ENCODE results near the gene PCBP2.
A peak's percentile ranks its signal among the peaks of the same experiment; 100 is the strongest.
"Not testable (repeated sequence)": the region's sequence is repeated elsewhere in the genome, so short reads cannot be mapped to it uniquely, and the experiment has no call there.

Gene PCBP2

DNA sequence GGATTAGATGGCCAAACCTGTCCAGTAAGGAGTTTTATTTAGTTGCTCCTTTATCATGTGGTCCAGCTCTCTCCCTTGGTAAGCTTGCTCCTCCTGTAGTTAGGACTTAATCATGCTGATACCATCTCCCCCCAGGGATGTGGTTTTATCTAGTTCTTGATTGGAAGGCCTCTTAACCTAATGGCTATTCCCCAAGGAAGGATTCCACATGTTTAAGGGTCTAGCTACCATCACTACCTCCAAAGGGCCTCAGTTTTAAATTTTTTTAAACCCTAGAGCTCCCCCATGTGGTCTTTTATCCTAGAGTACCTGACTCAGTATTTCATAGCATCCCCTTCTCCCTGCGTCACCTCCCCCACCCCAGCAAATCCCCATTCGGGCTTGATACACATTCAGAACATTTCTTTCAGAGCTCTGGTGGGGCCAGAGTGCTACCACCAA is 24.9 kb downstream of the PCBP2 start:
- Mint-ChIP-seq H3K36me3 (ENCODE audit: low read depth) (peaks cover 84% of the 10 kb centered on the region), H3K27ac (peak overlapping the region; percentile 45), H3K9me3 (no peaks in the 10 kb centered on the region), H3K4me1 (ENCODE audit: low read depth) (peaks cover 55% of the 10 kb centered on the region), H3K27me3 (no peaks in the 10 kb centered on the region), H3K4me3 (no peak overlapping the region)

DNA sequence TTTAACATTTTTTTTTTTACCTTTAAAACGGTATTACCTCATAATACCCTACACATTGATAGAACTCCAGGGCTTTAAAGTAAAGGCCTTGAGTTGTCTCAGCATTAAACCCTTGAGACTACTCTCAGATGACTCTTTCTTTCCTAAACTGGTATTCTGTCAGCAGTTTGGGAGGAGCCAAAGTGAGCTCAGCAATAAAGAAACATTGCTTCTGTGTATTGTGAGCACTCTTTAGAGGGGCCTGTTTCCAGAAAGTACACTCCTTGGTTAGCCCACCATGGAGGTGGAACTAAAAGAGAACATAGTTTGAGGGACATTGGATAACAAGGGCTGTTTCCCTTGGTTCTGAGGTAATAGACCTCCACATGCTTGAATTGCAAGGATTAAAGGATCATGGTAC is 27.0 kb downstream of the PCBP2 start:
- Mint-ChIP-seq H3K27me3 (no peaks in the 10 kb centered on the region), H3K36me3 (ENCODE audit: low read depth) (peaks cover 75% of the 10 kb centered on the region), H3K9me3 (no peaks in the 10 kb centered on the region), H3K27ac (peak overlapping the region; percentile 49), H3K4me1 (ENCODE audit: low read depth) (peaks cover 36% of the 10 kb centered on the region), H3K4me3 (no peak overlapping the region)

DNA sequence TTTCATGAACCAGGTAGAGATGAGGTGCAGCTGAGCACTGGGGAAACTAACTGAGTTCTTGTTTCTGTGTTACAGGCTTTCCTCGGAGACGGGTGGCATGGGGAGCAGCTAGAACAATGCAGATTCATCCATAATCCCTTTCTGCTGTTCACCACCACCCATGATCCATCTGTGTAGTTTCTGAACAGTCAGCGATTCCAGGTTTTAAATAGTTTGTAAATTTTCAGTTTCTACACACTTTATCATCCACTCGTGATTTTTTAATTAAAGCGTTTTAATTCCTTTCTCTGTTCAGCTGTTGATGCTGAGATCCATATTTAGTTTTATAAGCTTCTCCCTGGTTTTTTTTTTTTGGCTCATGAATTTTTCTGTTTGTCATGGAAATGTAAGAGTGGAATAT is 27.4 kb downstream of the PCBP2 start:
- H3K4me3 Mint-ChIP-seq: no peak overlapping the region
- H3K9me3 Mint-ChIP-seq: no peaks in the 10 kb centered on the region
- H3K27me3 Mint-ChIP-seq: no peaks in the 10 kb centered on the region
- H3K27ac Mint-ChIP-seq: peak overlapping the region; percentile 49
- peaks cover 75% of the 10 kb centered on the region for H3K36me3 Mint-ChIP-seq (ENCODE audit: low read depth)
- H3K4me1 Mint-ChIP-seq (ENCODE audit: low read depth): peaks cover 31% of the 10 kb centered on the region

DNA sequence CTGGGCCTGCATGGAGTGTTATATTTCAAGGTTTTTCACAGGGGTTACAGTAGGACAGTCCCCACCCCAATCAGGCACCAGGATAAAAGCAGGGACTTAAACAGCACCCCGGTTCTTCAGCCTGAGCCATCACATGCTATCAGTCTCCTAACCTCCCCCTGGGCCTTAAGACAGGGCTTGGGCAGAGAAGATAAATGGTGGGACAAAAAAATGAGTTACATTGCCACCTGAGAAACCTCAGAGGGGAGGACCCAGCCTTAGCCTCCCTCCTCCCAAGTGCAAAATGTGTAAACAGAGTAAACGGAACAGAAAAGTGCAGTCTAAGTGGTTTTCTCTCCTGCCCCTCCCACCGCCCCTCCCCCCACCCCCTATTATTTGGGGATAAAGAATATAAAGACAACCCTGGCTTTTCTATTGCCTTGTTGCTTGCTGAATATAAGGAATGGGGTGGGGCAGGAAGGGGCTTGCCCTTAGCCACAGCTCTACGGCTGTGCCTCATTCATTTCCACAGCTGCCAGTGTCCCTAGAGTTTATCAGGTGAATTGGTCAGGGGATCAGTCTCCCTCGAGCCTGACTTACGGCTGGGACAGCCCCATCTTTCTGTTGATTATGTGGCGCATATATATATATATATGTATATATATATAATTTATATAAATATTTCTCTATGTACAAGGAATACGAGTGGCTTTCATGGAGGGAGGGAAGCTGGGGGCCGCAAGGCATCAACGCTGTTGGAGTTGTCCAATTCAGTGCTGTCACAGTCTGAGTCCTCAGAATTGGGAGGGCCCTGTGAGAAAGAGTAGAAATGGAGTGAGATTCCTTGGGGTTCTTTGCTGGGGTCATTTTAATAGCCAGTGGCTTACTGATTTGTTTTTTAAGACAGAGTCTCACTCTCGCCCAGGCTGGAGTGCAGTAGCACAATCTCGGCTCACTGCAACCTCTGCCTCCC is 28.9 kb downstream of the PCBP2 start:
- Mint-ChIP-seq H3K4me3 (no peak overlapping the region), H3K4me1 (ENCODE audit: low read depth) (peaks cover 21% of the 10 kb centered on the region), H3K27ac (peak overlapping the region; percentile 40), H3K9me3 (no peaks in the 10 kb centered on the region), H3K36me3 (ENCODE audit: low read depth) (peaks cover 70% of the 10 kb centered on the region), H3K27me3 (no peaks in the 10 kb centered on the region)

DNA sequence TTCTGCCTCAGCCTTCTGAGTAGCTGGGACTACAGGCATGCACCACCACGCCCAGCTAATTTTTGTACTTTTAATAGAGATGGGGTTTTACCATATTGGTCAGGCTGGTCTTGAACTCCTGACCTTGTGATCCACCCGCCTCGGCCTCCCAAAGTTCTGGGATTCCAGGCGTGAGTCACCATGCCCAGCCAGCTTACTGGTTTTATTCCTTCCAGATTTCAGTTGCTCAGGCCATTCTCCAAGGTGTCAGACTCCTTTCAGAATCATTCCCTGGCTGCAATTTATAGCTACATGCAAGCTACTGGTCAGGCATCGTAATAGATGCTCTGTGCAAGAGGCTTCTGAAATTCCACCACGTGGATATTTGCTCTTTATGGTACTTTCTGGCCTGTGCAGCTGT is 29.6 kb downstream of the PCBP2 start:
- H3K36me3 Mint-ChIP-seq (ENCODE audit: low read depth): peaks cover 66% of the 10 kb centered on the region

DNA sequence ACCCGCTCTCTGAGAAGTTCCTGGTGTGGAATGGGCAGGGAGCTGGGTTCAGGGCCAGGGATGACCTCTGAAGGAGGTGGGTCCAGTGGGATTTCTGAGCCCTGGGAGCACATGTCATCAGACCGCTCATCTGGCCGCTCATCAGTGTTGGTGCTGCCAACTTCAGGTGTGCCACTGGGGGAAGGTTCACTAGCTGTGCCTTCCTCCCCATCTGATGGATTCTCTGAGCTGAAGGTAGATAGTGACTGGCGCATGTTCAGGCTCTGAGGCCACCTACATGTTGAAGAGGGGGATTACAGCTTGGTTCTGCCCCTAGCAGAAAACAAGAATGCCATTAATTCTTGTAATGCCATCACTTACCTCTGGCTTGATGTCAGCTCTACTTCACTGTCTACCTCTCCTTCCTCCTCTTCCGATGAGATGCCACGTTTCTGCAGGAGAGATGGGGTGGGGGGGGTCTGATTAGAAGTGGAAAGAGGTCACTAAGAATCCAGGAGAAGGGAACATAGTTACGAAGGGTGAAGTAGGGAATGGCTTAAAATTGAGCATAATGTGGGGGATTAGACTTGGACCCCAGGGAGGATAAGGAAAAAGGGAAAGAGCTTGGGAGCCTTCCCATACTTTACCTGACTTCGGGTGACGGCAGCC is 30.2 kb downstream of the PCBP2 start:
- H3K4me3 Mint-ChIP-seq: no peak overlapping the region
- peaks cover 60% of the 10 kb centered on the region for H3K36me3 Mint-ChIP-seq (ENCODE audit: low read depth)
- peaks cover 9% of the 10 kb centered on the region for H3K4me1 Mint-ChIP-seq (ENCODE audit: low read depth)
- H3K9me3 Mint-ChIP-seq: no peaks in the 10 kb centered on the region
- no peaks in the 10 kb centered on the region for H3K27me3 Mint-ChIP-seq
- peak overlapping the region; percentile 61 for H3K27ac Mint-ChIP-seq

More for the DNA sequence above, 29.6 kb downstream of the PCBP2 start:
- not testable (repeated sequence) for H3K27ac Mint-ChIP-seq, H3K27me3 Mint-ChIP-seq, H3K4me3 Mint-ChIP-seq, H3K9me3 Mint-ChIP-seq
- peaks cover 15% of the 10 kb centered on the region for H3K4me1 Mint-ChIP-seq (ENCODE audit: low read depth)

DNA sequence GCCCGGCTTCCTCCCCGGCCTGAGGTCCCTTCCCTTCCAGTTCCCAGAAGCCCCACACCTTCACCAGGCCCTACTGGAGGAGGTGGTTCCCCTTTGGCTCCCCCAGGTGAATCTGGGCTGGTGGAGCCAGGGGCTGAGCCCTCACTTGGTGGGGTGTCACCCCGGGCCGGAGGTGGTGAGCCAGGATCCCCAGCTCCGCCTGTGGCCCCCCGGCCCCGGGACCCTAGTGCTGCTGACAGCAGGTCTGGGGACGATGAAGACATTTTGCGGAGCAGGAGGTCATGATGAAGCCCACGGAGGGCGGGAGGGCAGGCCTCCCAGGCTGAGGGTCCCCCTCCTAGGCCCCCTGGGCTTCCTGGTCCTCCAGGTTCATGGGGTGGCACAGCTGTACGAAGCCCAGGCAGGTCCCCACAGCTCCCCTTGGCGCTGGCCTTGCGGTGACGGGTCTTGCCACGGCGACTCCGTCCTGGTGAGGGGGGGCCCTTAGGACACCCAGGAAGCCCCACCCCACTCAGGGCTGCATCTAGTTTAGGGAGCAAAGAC is 30.8 kb downstream of the PCBP2 start:
- Mint-ChIP-seq H3K4me1 (ENCODE audit: low read depth) (peaks cover 5% of the 10 kb centered on the region), H3K36me3 (ENCODE audit: low read depth) (peaks cover 56% of the 10 kb centered on the region)

DNA sequence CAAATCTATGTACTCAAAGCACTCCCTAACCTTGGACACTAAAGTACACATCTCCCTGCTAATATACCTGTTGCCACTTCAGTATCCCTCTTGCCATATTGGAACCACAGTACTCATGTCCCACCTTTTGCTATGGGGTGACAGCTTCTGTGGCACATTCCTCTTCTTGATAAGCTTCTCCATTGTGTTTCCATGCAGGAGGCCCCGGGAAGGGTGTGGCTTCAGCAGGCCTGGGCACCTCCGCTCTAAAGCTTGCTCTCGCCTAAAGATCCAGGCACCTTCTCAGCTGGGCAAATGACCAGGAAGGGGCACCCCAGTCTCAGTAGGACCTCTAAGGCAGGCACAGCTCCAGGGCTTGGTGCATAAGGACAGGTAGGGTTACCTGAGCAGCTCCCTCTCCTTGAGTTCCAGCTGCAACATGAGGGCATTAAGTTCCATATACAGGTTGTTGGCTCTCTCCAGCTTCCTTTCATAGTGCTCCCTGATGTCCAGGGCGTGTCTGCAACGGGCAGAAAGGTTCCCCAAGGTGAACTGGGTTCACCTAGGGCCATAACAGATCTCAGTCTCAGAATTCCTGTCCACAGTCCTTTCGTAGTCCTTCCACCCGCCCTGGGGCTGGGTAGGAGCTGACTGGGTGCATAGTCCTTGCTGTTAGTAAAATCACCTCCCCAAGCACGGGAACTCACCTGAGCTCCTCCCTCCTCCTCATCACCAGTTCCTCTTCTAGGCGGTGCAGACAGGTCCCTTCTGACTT is 31.5 kb downstream of the PCBP2 start:
- H3K27ac Mint-ChIP-seq: peak overlapping the region; percentile 13
- no peaks in the 10 kb centered on the region for H3K9me3 Mint-ChIP-seq
- H3K4me1 Mint-ChIP-seq (ENCODE audit: low read depth): no peaks in the 10 kb centered on the region
- no peak overlapping the region for H3K4me3 Mint-ChIP-seq
- H3K36me3 Mint-ChIP-seq (ENCODE audit: low read depth): peaks cover 50% of the 10 kb centered on the region
- H3K27me3 Mint-ChIP-seq: no peaks in the 10 kb centered on the region

More for the DNA sequence above, 30.8 kb downstream of the PCBP2 start:
- Mint-ChIP-seq H3K27ac (no peak overlapping the region), H3K27me3 (no peaks in the 10 kb centered on the region), H3K9me3 (no peaks in the 10 kb centered on the region), H3K4me3 (no peak overlapping the region)

DNA sequence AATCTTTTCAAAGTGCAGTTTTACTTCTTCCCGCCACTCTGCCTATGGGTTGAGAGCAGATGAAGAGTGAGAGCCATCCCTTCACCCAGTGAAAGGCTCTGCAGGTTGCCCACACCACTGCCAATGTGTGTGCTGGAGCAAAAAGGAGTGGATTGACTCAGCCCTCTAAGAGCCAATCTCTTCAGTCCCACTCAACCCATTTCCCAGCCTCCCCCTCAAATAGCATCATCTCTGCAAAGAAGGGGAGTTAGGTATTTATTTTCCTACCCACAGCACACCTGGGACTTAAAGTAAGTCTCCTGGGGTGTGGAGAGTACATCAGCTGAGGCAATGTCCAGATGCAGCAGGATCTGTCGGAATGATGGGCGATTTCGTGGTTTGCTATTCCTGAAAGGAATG is 32.1 kb downstream of the PCBP2 start:
- no peak overlapping the region for H3K4me3 Mint-ChIP-seq
- no peaks in the 10 kb centered on the region for H3K4me1 Mint-ChIP-seq (ENCODE audit: low read depth)
- H3K36me3 Mint-ChIP-seq (ENCODE audit: low read depth): peaks cover 45% of the 10 kb centered on the region
- H3K27ac Mint-ChIP-seq: peak overlapping the region; percentile 42
- no peaks in the 10 kb centered on the region for H3K27me3 Mint-ChIP-seq
- H3K9me3 Mint-ChIP-seq: no peaks in the 10 kb centered on the region

DNA sequence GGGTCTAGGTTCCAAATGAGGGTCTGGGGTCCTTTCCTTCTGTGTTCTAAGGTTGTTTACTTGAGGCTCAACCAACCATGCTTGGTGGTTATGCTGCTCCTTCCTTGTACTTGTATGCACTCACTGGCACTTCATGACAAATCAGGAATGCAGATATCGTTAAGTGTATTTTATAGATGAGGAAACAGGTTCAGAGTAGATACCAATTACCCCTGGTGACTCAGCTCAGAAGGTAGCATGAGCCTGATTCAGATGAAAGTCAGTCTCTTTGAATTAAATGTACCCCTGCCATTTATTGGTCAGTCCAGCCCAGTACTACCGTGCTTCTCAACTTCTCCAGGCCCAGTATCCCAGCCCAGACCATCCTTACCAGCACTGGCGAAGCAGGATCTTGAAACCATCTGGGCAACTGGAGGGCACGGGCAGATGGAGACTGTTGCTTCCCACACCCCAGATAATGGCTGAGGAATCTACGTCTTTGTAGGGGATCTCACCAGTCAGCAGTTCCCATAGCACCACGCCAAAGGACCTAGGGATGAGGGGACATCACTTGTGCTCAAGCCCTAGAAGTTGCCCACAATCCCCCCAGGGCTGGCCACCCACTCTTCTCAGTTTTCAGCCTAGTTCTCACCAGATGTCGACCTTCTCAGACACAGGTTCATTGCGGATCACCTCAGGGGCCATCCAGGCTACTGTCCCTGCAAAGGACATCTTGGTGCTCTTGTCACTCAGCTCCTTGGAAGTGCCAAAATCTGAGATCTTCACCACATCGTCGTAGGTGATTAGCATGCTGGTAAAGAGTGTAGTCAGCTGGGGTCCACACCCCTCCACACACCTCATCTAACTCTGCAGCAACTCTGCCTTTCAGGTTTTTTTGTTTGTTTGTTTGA is 33.0 kb downstream of the PCBP2 start:
- H3K9me3 Mint-ChIP-seq: no peaks in the 10 kb centered on the region
- peak overlapping the region; percentile 22 for H3K27ac Mint-ChIP-seq
- H3K4me1 Mint-ChIP-seq (ENCODE audit: low read depth): no peaks in the 10 kb centered on the region
- peaks cover 36% of the 10 kb centered on the region for H3K36me3 Mint-ChIP-seq (ENCODE audit: low read depth)
- H3K4me3 Mint-ChIP-seq: no peak overlapping the region
- H3K27me3 Mint-ChIP-seq: no peaks in the 10 kb centered on the region

DNA sequence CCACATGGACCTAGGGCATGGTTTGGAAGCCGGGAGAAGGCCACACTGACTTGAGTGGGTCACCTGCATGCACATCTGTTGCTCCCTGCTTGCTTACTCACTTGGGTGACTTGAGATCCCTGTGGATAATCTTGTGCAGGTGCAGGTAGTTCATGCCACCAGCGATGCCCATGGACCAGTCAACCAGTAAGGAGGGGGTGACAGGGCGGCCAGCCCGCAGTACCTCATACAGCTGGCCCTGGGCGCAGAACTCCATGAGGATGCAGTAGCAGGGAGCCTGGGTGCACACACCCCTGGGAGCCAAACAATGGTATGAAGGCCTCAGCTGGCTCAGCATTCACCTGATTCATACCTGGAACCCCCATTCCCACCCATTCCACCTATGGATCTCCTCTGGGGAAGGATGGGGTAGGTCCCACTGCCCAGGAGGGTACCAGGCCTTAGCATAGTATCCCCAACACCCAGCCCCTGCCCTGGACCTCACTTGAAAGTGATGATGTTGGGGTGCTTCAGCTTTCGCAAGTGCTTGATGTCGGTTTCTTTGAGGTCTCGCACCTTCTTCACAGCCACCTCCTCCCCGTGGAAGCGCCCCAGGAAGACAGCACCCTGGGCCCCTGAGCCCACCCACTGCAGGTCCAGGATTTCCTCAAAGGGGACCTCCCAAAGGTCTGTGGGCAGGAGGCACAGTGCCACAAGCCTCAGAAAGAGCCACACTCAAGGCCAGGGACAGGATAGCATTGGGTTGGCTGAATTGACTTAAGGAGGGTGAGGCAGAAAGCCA is 34.2 kb downstream of the PCBP2 start:
- Mint-ChIP-seq H3K4me3 (no peak overlapping the region), H3K27ac (no peak overlapping the region), H3K4me1 (ENCODE audit: low read depth) (no peaks in the 10 kb centered on the region), H3K9me3 (no peaks in the 10 kb centered on the region), H3K36me3 (ENCODE audit: low read depth) (peaks cover 29% of the 10 kb centered on the region), H3K27me3 (no peaks in the 10 kb centered on the region)

DNA sequence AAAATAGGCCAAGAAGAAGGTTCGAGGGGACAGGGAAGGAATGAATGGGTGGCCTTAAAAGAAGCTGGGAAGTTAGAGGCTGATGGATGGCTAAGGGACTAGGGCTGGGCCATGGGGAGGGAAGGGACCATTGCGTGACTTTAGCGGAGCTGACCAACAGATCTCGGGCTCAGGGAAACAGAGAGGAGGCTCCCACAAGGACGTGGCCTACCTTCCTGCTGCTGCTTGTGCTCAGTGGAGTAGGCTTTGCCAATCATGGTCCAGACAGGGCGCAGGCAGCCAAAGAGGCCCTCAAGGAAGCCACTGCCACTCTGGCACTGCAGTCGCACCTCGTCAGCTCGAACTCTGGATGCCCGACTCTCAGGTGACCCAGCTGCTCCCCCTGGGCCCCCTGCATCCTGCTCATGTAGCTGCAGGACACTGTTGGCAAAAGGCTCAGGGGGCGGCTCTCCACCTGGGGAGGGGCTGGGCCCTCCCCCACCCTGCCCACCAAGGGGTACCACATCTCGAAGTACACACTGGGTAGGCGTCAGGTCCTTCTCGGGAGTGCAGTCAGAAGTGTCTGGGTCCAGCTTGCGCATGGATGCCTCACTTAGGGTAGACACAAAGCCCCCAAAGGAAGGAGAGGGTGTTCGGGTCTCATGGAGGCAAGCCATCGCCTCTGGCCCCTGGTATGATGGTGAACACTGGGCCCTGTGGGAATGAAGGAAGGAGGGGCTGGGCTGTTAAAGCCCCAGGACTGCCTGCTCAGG is 35.0 kb downstream of the PCBP2 start:
- Mint-ChIP-seq H3K27ac (no peak overlapping the region), H3K4me1 (ENCODE audit: low read depth) (no peaks in the 10 kb centered on the region), H3K27me3 (no peaks in the 10 kb centered on the region), H3K36me3 (ENCODE audit: low read depth) (peaks cover 26% of the 10 kb centered on the region), H3K4me3 (no peak overlapping the region), H3K9me3 (no peaks in the 10 kb centered on the region)

All from stimulated activated naive CD8-positive, alpha-beta T cell treated with anti-CD3 and anti-CD28 coated beads, Interleukin-15, Interleukin-2, amounts not matched to agents 100 ng/mL and 50 ng/mL, for 24 hours (primary cell).